Midbrain (tissue), 1 donor: ENCODE results near the gene INKA2.
A peak's percentile ranks its signal among the peaks of the same experiment; 100 is the strongest.

ENCODE experiments used
- DNase-seq: peaks from one replicate; lab custom pipeline; 2025; lab: John Stamatoyannopoulos, UW

The INKA2 gene

GRCh38 chr1:111733183-111733991 is 5.8 kb downstream of the INKA2 start:
- no peak for DNase-seq

GRCh38 chr1:111732718-111733117 is 6.5 kb downstream of the INKA2 start:
- DNase-seq: no peak

- no peak for DNase-seq
Observed at GRCh38 chr1:111731956-111732355, 7.2 kb downstream of the INKA2 start.

- no peak for DNase-seq
Observed at GRCh38 chr1:111730706-111731105, 8.5 kb downstream of the INKA2 start.

- no peak for DNase-seq
Observed at GRCh38 chr1:111729946-111730681, 9.1 kb downstream of the INKA2 start.

- DNase-seq: peak; percentile 9
Observed at GRCh38 chr1:111729271-111729921, 9.8 kb downstream of the INKA2 start.

- DNase-seq: no peak
Observed at GRCh38 chr1:111727056-111727455, 12.1 kb downstream of the INKA2 start.

- peak; percentile 34 for DNase-seq
Observed at GRCh38 chr1:111725192-111725591, 14.0 kb downstream of the INKA2 start.

- no peak for DNase-seq
Observed at GRCh38 chr1:111723871-111724270, 15.3 kb downstream of the INKA2 start.

- DNase-seq: no peak
Observed at GRCh38 chr1:111723091-111723806, 15.9 kb downstream of the INKA2 start.

GRCh38 chr1:111720977-111721786 is 18.0 kb downstream of the INKA2 start:
- no peak for DNase-seq

- DNase-seq: no peak
Observed at GRCh38 chr1:111720274-111720976, 18.8 kb downstream of the INKA2 start.

- DNase-seq: no peak
Observed at GRCh38 chr1:111719674-111720132, 19.5 kb downstream of the INKA2 start.

GRCh38 chr1:111719135-111719534 is 20.1 kb downstream of the INKA2 start:
- DNase-seq: no peak

GRCh38 chr1:111717450-111717849 is 21.7 kb downstream of the INKA2 start:
- DNase-seq: no peak

- no peak for DNase-seq
Observed at GRCh38 chr1:111716333-111716732, 22.9 kb downstream of the INKA2 start.

- DNase-seq: no peak
Observed at GRCh38 chr1:111709986-111710385, 29.2 kb downstream of the INKA2 start.

- no peak for DNase-seq
Observed at GRCh38 chr1:111707906-111708305, 31.3 kb downstream of the INKA2 start.

- no peak for DNase-seq
Observed at GRCh38 chr1:111706921-111707320, 32.3 kb downstream of the INKA2 start.

GRCh38 chr1:111705841-111706240 is 33.4 kb downstream of the INKA2 start:
- no peak for DNase-seq

- DNase-seq: no peak
Observed at GRCh38 chr1:111704776-111705175, 34.4 kb downstream of the INKA2 start.
